Breast epithelium (tissue), 4 donors: ENCODE results near the gene SRSF10. TPM values are rescaled to one million over a fixed set of nuclear protein-coding genes. Genes with fewer than 3 reads are reported as not detected.
"Not testable (repeated sequence)": the region's sequence is repeated elsewhere in the genome, so short reads cannot be mapped to it uniquely, and the experiment has no call there.

Experiments used
- DNase-seq, 2 donors: peaks; one replicate each; pipeline ENCODE4 v3.0.0-alpha.2; 2019; ENCODE audit warnings: low spot score in 2 of 2
- H3K27ac ChIP-seq, 2 donors: fragments of 200-600 bp; sonication (generic) in 1 of 2; one replicate each; pipeline ENCODE4 v1.5.1; 2016 to 2019; ENCODE audit warnings: mild to moderate bottlenecking in 1 of 2
- H3K27me3 ChIP-seq, 2 donors: fragments of 200-600 bp; sonication (generic) in 1 of 2; one replicate each; pipeline versions ENCODE4 v1.5.1 to v1.6.0; 2017 to 2019; ENCODE audit warnings: control low read depth in 1 of 2, mild to moderate bottlenecking in 1 of 2
- H3K36me3 ChIP-seq: fragments of 200-600 bp; one replicate; pipeline ENCODE4 v1.5.1; 2019
- H3K4me1 ChIP-seq, 2 donors: fragments of 200-600 bp; sonication (generic); one replicate each; pipeline ENCODE4 v1.5.1; 2016 to 2019; ENCODE audit warnings: control low read depth in 1 of 2
- H3K4me3 ChIP-seq, 3 donors: fragments of 200-600 bp; sonication (generic); 1 replicate in 2 of 3; 2 replicates in 1 of 3; pipeline ENCODE4 v1.5.1; 2016 to 2019; ENCODE audit warnings: mild to moderate bottlenecking in 3 of 3, moderate library complexity in 2 of 3
- H3K9me3 ChIP-seq, 2 donors: fragments of 200-600 bp; sonication (generic) in 1 of 2; one replicate each; pipeline ENCODE4 v1.5.1; 2016 to 2019; ENCODE audit warnings: control low read depth in 1 of 2
- CTCF ChIP-seq, 3 donors: fragments of 450-650 bp; IDR thresholded peaks; one replicate each; pipeline ENCODE4 v1.5.1; 2016 to 2017; ENCODE audit warnings: antibody characterized with exemption in 3 of 3, mild to moderate bottlenecking in 3 of 3, moderate library complexity in 3 of 3
- POLR2A ChIP-seq: fragments of 450-650 bp; IDR thresholded peaks from one replicate; pipeline ENCODE4 v1.6.1; 2016; ENCODE audit warnings: antibody characterized with exemption, mild to moderate bottlenecking, moderate library complexity
- POLR2AphosphoS5 ChIP-seq, 3 donors: sonication (generic); formaldehyde crosslinking; IDR thresholded peaks; one replicate each; pipeline ENCODE4 v1.6.1; 2017; ENCODE audit warnings: antibody characterized with exemption in 3 of 3
- intact Hi-C: fragments of 100-400 bp; cut with DNase I; formaldehyde crosslinking; loops from one replicate; pipeline ENCODE4 v1.15.1; 2023; ENCODE audit warnings: low total_unique reads
- total RNA-seq, 3 donors: library from RNA; depleted of rRNA; stranded (reverse); fragments of >200 nt; gene quantifications; one replicate each; pipeline ENCODE4 v1.1.0, GENCODE V29; 2016

The SRSF10 gene
- total RNA-seq, 3 donors from 2014 or later: 99.4 to 156 (median 116) TPM

- no peak overlapping the region for H3K27ac ChIP-seq
- H3K9me3 ChIP-seq: no peaks in the 10 kb centered on the region
- no peaks in the 10 kb centered on the region for H3K27me3 ChIP-seq
- DNase-seq: no peak
- no peaks in the 10 kb centered on the region for H3K36me3 ChIP-seq
- no peak overlapping the region for H3K4me3 ChIP-seq
- no peak for TF ChIP-seq POLR2AphosphoS5 (IDR thresholded peaks at IDR 0.05)
- no peak for TF ChIP-seq POLR2A
- no peak for TF ChIP-seq CTCF (IDR thresholded peaks at IDR 0.05)
- intact Hi-C loops: no loop called here
- no peaks in the 10 kb centered on the region for H3K4me1 ChIP-seq
These were observed 15.3 kb upstream of the SRSF10 start for GRCh38 chr1:23995431-23995837.

- H3K27ac ChIP-seq, intact Hi-C loops, H3K9me3 ChIP-seq, H3K36me3 ChIP-seq, H3K4me3 ChIP-seq, H3K27me3 ChIP-seq, DNase-seq, H3K4me1 ChIP-seq: not testable (repeated sequence)
These were observed 11.9 kb upstream of the SRSF10 start for GRCh38 chr1:23992011-23992410.

DNA sequence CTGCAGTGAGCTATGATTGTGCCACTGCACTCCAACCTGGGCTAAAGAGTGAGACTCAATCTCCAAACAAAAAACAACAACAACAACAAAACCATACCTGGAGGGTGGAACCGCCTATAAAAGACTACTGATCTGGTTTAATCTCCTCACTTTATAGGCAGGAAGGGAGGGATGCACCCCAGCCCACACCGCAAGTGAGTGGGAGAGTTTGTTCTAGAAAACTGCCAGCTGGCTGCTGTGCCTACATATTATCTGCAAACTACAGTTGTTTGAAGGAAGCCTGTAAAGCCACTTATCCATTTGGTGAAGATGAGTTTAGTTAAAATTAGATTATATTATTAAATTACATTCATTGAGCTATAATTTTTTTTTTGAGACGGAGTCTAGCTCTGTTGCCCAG, 9.1 kb upstream of the SRSF10 start:
- no peaks in the 10 kb centered on the region for H3K36me3 ChIP-seq
- intact Hi-C loops: no loop called here

DNA sequence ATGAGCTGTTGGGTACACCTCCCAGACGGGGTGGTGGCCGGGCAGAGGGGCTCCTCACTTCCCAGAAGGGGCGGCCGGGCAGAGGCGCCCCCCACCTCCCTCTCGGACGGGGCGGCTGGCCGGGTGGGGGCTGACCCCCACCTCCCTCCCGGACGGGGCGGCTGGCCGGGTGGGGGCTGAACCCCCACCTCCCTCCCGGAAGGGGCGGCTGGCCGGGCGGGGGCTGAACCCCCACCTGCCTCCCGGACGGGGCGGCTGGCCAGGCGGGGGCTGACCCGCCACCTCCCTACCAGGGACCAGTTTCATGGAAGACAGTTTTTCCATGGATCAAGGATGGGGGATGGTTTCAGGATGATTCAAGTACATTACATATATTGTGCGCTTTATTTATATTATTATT, 6.9 kb upstream of the SRSF10 start:
- H3K4me1 ChIP-seq, H3K4me3 ChIP-seq, H3K9me3 ChIP-seq, H3K27ac ChIP-seq, intact Hi-C loops, DNase-seq, H3K36me3 ChIP-seq, H3K27me3 ChIP-seq: not testable (repeated sequence)

More for the DNA sequence above, 9.1 kb upstream of the SRSF10 start:
- Histone ChIP-seq H3K9me3 (no peaks in the 10 kb centered on the region), H3K27me3 (no peaks in the 10 kb centered on the region), H3K4me1 (no peaks in the 10 kb centered on the region), H3K4me3 (no peak overlapping the region), H3K27ac (no peak overlapping the region)
- TF ChIP-seq CTCF (IDR thresholded peaks at IDR 0.05) (no peak), POLR2AphosphoS5 (IDR thresholded peaks at IDR 0.05) (no peak), POLR2A (no peak)
- DNase-seq: no peak

DNA sequence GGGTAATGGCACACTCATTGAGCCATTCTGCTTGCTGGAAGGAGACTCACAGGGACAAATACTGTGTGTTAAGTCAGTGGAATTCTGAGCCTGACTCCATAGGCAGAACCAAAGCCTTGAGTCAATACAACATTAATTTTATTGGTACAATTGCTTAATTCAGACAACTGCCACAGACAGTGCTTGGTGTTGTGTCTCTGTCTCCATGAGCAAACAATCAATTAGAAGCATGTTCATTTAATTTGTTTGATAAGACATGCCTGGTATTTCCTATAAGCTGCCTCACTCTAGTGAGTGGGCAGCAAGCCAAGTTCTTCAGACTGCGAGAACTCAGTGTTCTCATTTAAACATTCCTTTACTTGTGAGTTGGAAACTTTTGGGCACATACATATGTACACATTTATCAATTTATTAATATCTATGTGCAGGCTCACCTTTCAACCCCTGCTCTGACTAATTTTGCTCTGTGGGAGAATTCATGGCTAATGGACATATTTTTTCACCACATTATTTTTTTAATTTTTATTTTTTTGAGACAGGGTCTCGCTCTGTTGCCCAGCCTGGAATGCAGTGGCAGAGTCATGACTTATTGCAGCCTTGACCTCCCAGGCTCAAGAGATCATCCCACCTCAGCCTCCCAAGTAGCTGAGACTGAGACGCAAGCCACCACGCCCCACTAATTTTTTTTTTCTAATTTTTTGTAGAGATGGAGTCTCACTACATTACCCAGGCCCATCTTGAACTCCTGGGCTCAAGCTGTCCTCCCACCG, 4.5 kb upstream of the SRSF10 start:
- H3K27ac ChIP-seq: peak overlapping the region; percentile 42 to 54
- no peak for DNase-seq
- intact Hi-C loops: no loop called here

More for the DNA sequence above, 4.5 kb upstream of the SRSF10 start:
- no peaks in the 10 kb centered on the region for H3K4me1 ChIP-seq
- no peaks in the 10 kb centered on the region for H3K27me3 ChIP-seq
- no peaks in the 10 kb centered on the region for H3K36me3 ChIP-seq
- H3K9me3 ChIP-seq: no peaks in the 10 kb centered on the region
- TF ChIP-seq POLR2AphosphoS5 (IDR thresholded peaks at IDR 0.05) (no peak), CTCF (IDR thresholded peaks at IDR 0.05) (no peak), POLR2A (no peak)
- no peak overlapping the region for H3K4me3 ChIP-seq
